HG03066 (cell line): ENCODE data around the gene NTRK3.

ENCODE experiments used
- ATAC-seq: cut with Tn5 transposase; IDR thresholded peaks from one replicate; pipeline ENCODE4 v1.9.1; 2021; ENCODE audit warnings: low read depth; ENCODE audit not compliant: unreplicated experiment

Gene NTRK3

DNA sequence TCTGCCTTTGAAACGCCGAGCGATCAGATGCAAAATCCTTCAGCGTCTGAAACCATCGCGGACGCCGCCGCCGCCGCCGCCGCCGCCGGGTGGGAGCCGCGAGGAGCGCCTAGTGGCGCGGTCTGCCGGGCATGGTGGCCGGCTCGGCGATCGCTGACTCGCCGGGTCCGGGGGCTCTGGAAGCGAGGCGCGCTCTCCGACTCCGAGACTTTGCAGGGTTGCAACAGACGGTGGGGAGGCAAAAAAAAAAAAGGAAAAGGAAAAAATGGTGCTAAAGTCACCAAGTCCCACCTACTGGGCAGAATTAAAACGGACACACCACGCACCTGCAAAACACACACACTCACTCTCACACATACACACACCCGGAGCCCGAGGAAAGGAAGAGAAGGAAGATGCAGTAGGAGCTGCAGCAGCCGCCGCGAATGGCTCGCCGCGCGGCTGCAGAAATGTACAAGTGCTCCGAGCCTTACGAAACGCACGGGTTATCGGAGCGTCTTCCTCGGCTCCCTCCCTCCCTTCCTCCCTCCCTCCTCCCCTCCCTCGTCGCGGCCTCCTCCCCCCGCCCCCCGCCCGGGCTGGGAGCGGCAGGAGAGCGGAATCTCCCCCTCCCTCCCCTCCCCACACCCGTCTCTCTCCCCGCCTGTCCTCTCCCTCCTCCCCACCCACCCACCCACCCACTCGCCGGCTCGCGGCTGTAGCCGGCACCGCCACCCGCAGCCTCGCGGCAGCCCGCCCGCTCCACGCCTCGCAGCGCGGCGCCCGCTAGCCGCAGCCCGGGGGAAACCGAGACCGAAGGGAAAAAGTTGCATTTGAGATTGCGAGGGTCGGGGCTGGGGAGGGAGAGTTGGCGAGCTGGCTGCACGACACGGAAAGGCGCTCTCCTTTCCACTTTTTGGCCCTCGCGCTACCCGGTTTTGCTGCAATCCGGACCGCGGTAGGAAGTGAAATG, at the start of gene NTRK3:
Gene NTRK3 (minus strand): TSS at position 461 of the 952 bp plus-strand sequence. CDS start 586 bp downstream, outside the sequence.
- ATAC-seq: no peak

DNA sequence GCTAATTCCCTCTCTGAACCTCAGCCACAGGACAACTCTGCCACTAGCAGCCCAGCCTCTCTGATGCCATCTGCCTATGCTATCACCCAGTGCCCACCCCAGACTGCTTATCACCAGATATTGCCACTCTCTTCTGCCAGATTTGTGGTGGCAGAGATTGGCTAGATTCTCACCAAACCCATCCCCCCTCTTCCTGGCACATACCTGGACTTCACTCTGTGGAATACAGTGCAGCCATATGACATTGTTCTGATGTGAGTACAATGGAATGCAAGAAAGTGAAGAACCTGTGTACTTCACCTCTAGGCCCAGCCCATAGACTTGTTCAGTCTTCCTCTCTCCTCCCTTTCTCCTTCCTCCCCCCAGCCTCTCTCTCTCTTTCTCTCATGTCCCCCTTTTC, 46.9 kb upstream of the NTRK3 start:
- ATAC-seq: no peak

DNA sequence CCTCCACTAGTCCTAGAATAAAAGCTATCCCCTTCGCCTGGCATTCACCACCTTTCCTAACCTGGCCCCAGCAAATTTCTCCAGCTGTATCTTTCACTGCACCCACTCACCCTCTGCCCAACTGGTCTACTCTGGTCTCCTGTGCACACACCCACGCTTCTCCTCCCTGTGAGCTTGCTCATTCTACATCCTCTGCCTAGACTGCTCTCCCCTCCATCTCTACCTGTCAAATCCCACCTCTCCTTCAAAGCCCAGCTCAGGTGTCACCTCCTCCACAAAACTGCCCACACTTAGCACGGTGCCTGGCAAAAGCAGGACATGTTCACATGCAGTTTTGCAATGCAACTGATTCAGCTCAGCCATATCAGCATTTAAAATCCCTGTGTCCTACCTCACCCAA, 45.8 kb upstream of the NTRK3 start:
- no peak for ATAC-seq

- no peak for ATAC-seq
These were observed 44.8 kb upstream of the NTRK3 start for GRCh38 chr15:88301311-88301710.

DNA sequence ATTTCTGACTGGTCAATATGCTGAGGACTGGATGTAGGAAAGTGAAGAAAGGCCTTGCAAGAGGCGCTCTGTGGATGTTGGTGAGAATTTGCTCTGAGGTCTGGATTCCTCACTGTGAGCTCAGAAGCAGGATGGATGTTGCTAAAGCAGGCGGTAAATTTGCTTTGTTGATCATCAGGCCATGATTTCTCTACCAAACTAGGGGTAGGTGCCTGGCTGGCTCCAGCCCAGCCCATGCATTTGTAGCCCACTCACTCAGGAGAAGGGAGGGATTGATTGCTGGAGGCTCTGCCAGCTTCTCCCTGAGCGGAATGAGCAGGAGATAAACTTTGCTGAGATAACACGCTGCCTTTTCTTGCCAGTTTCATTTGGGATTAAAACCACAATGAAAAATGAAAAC, 44.3 kb upstream of the NTRK3 start:
- no peak for ATAC-seq

DNA sequence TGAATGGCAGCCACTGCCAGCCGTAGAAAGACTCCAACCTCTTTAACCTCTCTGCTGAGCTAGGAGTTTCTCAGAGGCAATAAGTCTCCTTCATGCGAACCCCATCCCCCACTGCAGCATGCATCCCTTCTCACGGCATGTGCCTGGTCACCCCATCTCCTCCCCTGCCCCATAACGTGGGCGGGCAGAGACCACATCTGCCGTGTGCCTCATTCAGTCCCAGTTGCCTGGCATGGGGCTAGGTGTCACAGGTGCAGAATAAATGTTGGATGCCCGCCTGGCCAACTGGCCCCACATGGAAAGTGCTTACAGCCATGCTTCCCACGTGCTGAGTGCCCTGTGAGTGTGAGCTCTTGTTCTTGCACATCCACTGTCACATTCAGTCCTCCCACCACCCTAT, 43.5 kb upstream of the NTRK3 start:
- no peak for ATAC-seq

- ATAC-seq: no peak
These were observed 43.0 kb upstream of the NTRK3 start for GRCh38 chr15:88299497-88299896.

DNA sequence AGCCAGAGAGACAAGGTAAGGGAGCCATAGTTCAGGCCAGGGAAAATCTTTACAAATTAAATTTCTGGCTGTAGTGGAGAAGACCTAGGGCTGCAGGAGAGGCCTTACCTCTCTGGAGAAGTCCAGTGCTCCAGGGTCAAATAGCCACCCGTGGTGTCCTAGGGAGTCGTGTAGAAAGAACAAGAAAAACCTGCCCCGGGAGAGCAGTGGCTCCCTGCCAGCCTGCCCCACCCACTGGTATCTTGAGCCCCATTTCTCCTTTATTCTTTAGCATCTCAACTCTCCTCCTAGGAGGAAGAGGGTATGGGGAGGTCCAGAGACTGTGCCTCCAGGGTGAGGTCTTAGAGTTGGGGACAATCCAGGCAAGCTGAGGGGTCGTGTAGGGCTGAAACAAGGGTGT, 32.1 kb upstream of the NTRK3 start:
- ATAC-seq: no peak

DNA sequence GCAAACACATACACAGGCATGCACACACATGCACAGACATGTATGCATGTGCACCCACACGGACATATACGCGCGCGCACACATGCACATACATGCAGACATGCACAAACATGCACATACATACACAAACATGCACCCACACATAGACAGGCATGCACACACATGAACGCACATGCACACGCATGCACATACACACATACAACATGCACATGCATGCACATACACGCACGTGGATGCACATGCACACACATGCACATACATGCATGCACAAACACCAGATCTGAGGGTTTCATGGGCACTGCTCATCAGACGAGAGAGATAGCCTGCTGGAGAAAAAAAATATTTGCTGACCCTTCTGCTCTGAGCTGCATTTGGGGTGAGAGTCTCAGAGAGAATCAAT, 31.7 kb upstream of the NTRK3 start:
- no peak for ATAC-seq

DNA sequence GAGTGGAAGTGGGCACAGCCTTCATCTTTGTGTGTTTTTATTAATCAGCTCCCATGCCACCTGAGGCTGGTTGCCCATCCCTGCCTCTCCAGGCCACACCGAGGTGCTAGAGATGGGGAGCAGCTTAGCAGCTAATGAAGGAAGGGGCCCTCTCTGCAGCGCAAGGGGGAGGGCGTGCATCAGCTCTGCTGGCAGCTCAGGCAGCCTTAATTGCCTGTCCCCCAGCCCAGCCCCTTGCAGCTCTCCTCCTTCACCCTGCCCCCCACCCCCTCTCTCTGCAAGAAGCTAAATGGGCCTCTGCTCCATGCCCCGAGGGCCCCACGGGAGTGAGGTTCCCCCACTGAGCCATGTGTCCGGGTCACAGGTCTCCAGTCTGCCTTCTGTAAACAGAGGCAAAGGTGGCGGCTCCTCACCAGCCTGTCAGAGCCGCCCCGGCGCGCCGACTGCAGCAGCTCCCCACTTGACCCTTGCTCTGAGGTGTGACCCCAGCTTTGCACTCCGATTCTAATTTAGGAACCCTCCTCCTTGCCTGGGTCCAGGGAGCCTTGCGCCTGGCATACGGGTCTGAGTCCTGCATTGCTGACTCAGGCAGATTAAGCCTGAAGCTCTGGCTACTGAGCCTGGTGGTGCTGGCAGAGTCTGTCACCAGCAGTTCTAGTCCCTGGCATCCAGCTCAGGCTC, 27.9 kb upstream of the NTRK3 start:
- ATAC-seq: no peak

GRCh38 chr15:88282614-88283013, 26.1 kb upstream of the NTRK3 start:
- no peak for ATAC-seq

GRCh38 chr15:88276821-88277410, 20.4 kb upstream of the NTRK3 start:
- no peak for ATAC-seq

GRCh38 chr15:88275804-88276203, 19.3 kb upstream of the NTRK3 start:
- ATAC-seq: no peak

GRCh38 chr15:88274553-88275460, 18.3 kb upstream of the NTRK3 start:
- peak; percentile 92 for ATAC-seq

- ATAC-seq: no peak
These were observed 15.9 kb upstream of the NTRK3 start for GRCh38 chr15:88272421-88272820.

GRCh38 chr15:88269356-88270062, 13.0 kb upstream of the NTRK3 start:
- no peak for ATAC-seq

GRCh38 chr15:88267720-88268119, 11.2 kb upstream of the NTRK3 start:
- ATAC-seq: no peak

DNA sequence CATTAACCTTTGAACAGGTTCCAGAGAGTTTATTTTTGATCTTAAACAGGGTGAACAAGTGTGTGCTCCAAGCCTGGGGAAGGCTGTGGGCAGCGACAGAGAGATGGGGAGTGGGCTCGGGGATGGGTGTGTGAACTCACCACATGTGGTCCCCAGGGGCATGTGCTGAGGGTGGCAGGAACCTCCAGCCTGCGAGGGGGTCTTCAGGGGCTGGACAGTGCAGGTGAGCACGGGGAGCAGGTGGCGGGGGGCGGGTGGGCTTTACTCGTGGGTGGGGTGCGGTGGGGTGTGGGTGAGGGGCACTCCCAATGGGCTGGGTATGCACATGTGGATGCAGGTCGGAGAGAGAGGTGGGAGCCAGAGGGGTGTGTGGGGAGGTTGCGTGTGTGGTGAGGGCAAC, 9.6 kb upstream of the NTRK3 start:
- ATAC-seq: no peak

- ATAC-seq: no peak
These were observed 8.1 kb upstream of the NTRK3 start for GRCh38 chr15:88264622-88265021.

- no peak for ATAC-seq
These were observed 5.5 kb upstream of the NTRK3 start for GRCh38 chr15:88262064-88262463.
